RWPE1 (cell line): ENCODE data around the gene TMEM154.

ENCODE experiments used
- CTCF ChIA-PET: fragments of 350-600 bp; sonication (Branson Sonifier 250); formaldehyde crosslinking; extraction: SDS; loops from one replicate; lab custom pipeline; 2021; lab: Yijun Ruan, JAX
- POLR2A ChIA-PET: fragments of 400-600 bp; formaldehyde crosslinking; extraction: SDS; loops from one replicate; lab custom pipeline; 2020; ENCODE audit warnings: antibody characterized with exemption; ENCODE audit not compliant: low non-redundant PET; lab: Yijun Ruan, JAX
- DNase-seq: peaks from one replicate; pipeline ENCODE4 v3.0.0; 2012; ENCODE audit warnings: low spot score
- H3K27ac ChIP-seq: fragments of 450-650 bp; 2 replicates; pipeline ENCODE4 v1.5.1; 2017
- CTCF ChIP-seq: fragments of 450-650 bp; conservative IDR thresholded peaks from 2 replicates; pipeline ENCODE4 v1.5.1; 2017; ENCODE audit warnings: low read depth, mild to moderate bottlenecking

The TMEM154 gene

GRCh38 chr4:152640058-152640921, 39.5 kb downstream of the TMEM154 start:
- peak; percentile 36 for DNase-seq
- peak; percentile 60 for TF ChIP-seq CTCF
- CTCF ChIA-PET: interaction anchor here (0.5 to 1.2 kb wide), 8 partner anchors 10 to 691 kb away, joined by 3 to 7 read pairs (median 3); no protein-coding TSS in a partner anchor
- H3K27ac ChIP-seq: no peak overlapping the region
- POLR2A ChIA-PET: no interaction called here

GRCh38 chr4:152635851-152636250, 43.9 kb downstream of the TMEM154 start:
- CTCF ChIA-PET: interaction anchor here (1.2 kb wide), 1 partner anchor 135 kb away, joined by 3 read pairs; no protein-coding TSS in a partner anchor

GRCh38 chr4:152634110-152634760, 45.6 kb downstream of the TMEM154 start:
- no peak overlapping the region for H3K27ac ChIP-seq
- no peak for TF ChIP-seq CTCF
- CTCF ChIA-PET: no interaction called here
- no peak for DNase-seq
- POLR2A ChIA-PET: no interaction called here

More at GRCh38 chr4:152635851-152636250, 43.9 kb downstream of the TMEM154 start:
- DNase-seq: no peak
- H3K27ac ChIP-seq: no peak overlapping the region
- TF ChIP-seq CTCF: no peak
- POLR2A ChIA-PET: no interaction called here

- peak overlapping the region; percentile 33; the same call in 1 of the 2 replicates for H3K27ac ChIP-seq
- POLR2A ChIA-PET: no interaction called here
- CTCF ChIA-PET: interaction anchor here (0.6 to 1.5 kb wide), 4 partner anchors 41 to 753 kb away, joined by 3 to 4 read pairs (median 3); partner anchors contain the start of gene FBXW7
- TF ChIP-seq CTCF: no peak
- DNase-seq: no peak
Measured at GRCh38 chr4:152633118-152633517, 46.7 kb downstream of the TMEM154 start.

- ChIA-PET POLR2A (no interaction called here), CTCF (interaction anchor here (0.6 to 0.7 kb wide), 3 partner anchors 176 to 1221 kb away, joined by 3 to 7 read pairs (median 4); no protein-coding TSS in a partner anchor)
- no peak for DNase-seq
- TF ChIP-seq CTCF: no peak
- H3K27ac ChIP-seq: no peak overlapping the region
Measured at GRCh38 chr4:152630324-152630723, 49.5 kb downstream of the TMEM154 start.

- no peak for TF ChIP-seq CTCF
- no peak for DNase-seq
- POLR2A ChIA-PET: no interaction called here
- no peak overlapping the region for H3K27ac ChIP-seq
- CTCF ChIA-PET: interaction anchor here (0.6 kb wide), 1 partner anchor 981 kb away, joined by 3 read pairs; no protein-coding TSS in a partner anchor
Measured at GRCh38 chr4:152629908-152630307, 49.9 kb downstream of the TMEM154 start.
